ENCODE results near the gene UBE2E3. TPM values are rescaled to one million over a fixed set of nuclear protein-coding genes. Genes with fewer than 3 reads are reported as not detected.
"Not testable (repeated sequence)": the region's sequence is repeated elsewhere in the genome, so short reads cannot be mapped to it uniquely, and the experiment has no call there.

UBE2E3 gene
- total RNA-seq, 1 donor from 2014 or later, result 49.2 TPM

GRCh38 chr2:181058378-181059269 is 78.2 kb downstream of the UBE2E3 start:
- no peak for DNase-seq
- intact Hi-C loops (cut with DNase I), result loop anchor here (10.0 kb wide), 1 partner anchor 924 kb away; no protein-coding TSS in a partner anchor
- ATAC-seq (ENCODE audit: poor library complexity), result peak; percentile 53

- intact Hi-C loops (cut with DNase I), result no loop called here
- DNase-seq, result no peak
- ATAC-seq (ENCODE audit: poor library complexity), result no peak
Observed at GRCh38 chr2:181063696-181064095, 83.3 kb downstream of the UBE2E3 start.

GRCh38 chr2:181065458-181065857 is 85.1 kb downstream of the UBE2E3 start:
- DNase-seq (no peak), ATAC-seq (ENCODE audit: poor library complexity) (no peak)
- intact Hi-C loops (cut with DNase I), result no loop called here

- intact Hi-C loops (cut with DNase I), result no loop called here
- ATAC-seq (ENCODE audit: poor library complexity) (no peak), DNase-seq (no peak)
Observed at GRCh38 chr2:181066333-181066732, 85.9 kb downstream of the UBE2E3 start.

GRCh38 chr2:181070119-181070835 is 89.9 kb downstream of the UBE2E3 start:
- intact Hi-C loops (cut with DNase I), result no loop called here
- ATAC-seq (ENCODE audit: poor library complexity) (no peak), DNase-seq (no peak)

- no peak for DNase-seq
- ATAC-seq (ENCODE audit: poor library complexity), result no peak
- intact Hi-C loops (cut with DNase I), result no loop called here
Observed at GRCh38 chr2:181070836-181071200, 90.4 kb downstream of the UBE2E3 start.

- ATAC-seq (ENCODE audit: poor library complexity), result no peak
- DNase-seq, result no peak
- intact Hi-C loops (cut with DNase I), result no loop called here
Observed at GRCh38 chr2:181072486-181073235, 92.3 kb downstream of the UBE2E3 start.

GRCh38 chr2:181073896-181074295 is 93.5 kb downstream of the UBE2E3 start:
- DNase-seq, result no peak
- ATAC-seq (ENCODE audit: poor library complexity), result no peak
- intact Hi-C loops (cut with DNase I), result no loop called here

GRCh38 chr2:181074457-181074856 is 94.1 kb downstream of the UBE2E3 start:
- DNase-seq, result no peak
- ATAC-seq (ENCODE audit: poor library complexity), result no peak
- intact Hi-C loops (cut with DNase I), result no loop called here

GRCh38 chr2:181076658-181077057 is 96.3 kb downstream of the UBE2E3 start:
- ATAC-seq (ENCODE audit: poor library complexity), result no peak
- no peak for DNase-seq
- intact Hi-C loops (cut with DNase I), result no loop called here

- ATAC-seq (ENCODE audit: poor library complexity), result peak; percentile 67
- DNase-seq, result no peak
- intact Hi-C loops (cut with DNase I), result no loop called here
Observed at GRCh38 chr2:181077128-181077709, 96.8 kb downstream of the UBE2E3 start.

- ATAC-seq (ENCODE audit: poor library complexity), result no peak
- DNase-seq, result no peak
- intact Hi-C loops (cut with DNase I), result no loop called here
Observed at GRCh38 chr2:181083140-181083539, 102.7 kb downstream of the UBE2E3 start.

- DNase-seq, result no peak
- intact Hi-C loops (cut with DNase I), result no loop called here
- no peak for ATAC-seq (ENCODE audit: poor library complexity)
Observed at GRCh38 chr2:181085734-181086133, 105.3 kb downstream of the UBE2E3 start.

- ATAC-seq (ENCODE audit: poor library complexity); intact Hi-C loops (cut with DNase I); DNase-seq: not testable (repeated sequence)
Observed at GRCh38 chr2:181091920-181092319, 111.5 kb downstream of the UBE2E3 start.

- DNase-seq (no peak), ATAC-seq (ENCODE audit: poor library complexity) (no peak)
- intact Hi-C loops (cut with DNase I), result no loop called here
Observed at GRCh38 chr2:181095486-181095885, 115.1 kb downstream of the UBE2E3 start.

- intact Hi-C loops (cut with DNase I), result loop anchor here (5.0 kb wide), 1 partner anchor 364 kb away; no protein-coding TSS in a partner anchor
- no peak for DNase-seq
- ATAC-seq (ENCODE audit: poor library complexity), result no peak
Observed at GRCh38 chr2:181103659-181104058, 123.3 kb downstream of the UBE2E3 start.

- DNase-seq (no peak), ATAC-seq (ENCODE audit: poor library complexity) (no peak)
- intact Hi-C loops (cut with DNase I), result loop anchor here (5.0 kb wide), 2 partner anchors 363 to 608 kb away; no protein-coding TSS in a partner anchor
Observed at GRCh38 chr2:181104512-181105115, 124.2 kb downstream of the UBE2E3 start.

- intact Hi-C loops (cut with DNase I), result loop anchor here (5.0 kb wide), 1 partner anchor 607 kb away; no protein-coding TSS in a partner anchor
- no peak for DNase-seq
- no peak for ATAC-seq (ENCODE audit: poor library complexity)
Observed at GRCh38 chr2:181105562-181105961, 125.2 kb downstream of the UBE2E3 start.
